ENCODE measurements around the gene PIEZO2.
"Not testable (repeated sequence)": the region's sequence is repeated elsewhere in the genome, so short reads cannot be mapped to it uniquely, and the experiment has no call there.

Gene PIEZO2

GRCh38 chr18:11176481-11176881 is 27.1 kb upstream of the PIEZO2 start:
- H3K4me3 ChIP-seq (ENCODE audit: low read depth, low read length, poor library complexity, severe bottlenecking), result no peak overlapping the region
- TF ChIP-seq EZH2 (IDR thresholded peaks at IDR 0.05; ENCODE audit: borderline replicate concordance, low read length), result no peak
- TF ChIP-seq, protein P1, sequence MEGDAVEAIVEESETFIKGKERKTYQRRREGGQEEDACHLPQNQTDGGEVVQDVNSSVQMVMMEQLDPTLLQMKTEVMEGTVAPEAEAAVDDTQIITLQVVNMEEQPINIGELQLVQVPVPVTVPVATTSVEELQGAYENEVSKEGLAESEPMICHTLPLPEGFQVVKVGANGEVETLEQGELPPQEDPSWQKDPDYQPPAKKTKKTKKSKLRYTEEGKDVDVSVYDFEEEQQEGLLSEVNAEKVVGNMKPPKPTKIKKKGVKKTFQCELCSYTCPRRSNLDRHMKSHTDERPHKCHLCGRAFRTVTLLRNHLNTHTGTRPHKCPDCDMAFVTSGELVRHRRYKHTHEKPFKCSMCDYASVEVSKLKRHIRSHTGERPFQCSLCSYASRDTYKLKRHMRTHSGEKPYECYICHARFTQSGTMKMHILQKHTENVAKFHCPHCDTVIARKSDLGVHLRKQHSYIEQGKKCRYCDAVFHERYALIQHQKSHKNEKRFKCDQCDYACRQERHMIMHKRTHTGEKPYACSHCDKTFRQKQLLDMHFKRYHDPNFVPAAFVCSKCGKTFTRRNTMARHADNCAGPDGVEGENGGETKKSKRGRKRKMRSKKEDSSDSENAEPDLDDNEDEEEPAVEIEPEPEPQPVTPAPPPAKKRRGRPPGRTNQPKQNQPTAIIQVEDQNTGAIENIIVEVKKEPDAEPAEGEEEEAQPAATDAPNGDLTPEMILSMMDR (IDR thresholded peaks at IDR 0.05; ENCODE audit: low read length), result no peak
- no peak overlapping the region for H3K9ac ChIP-seq (ENCODE audit: low read length)
- H3K79me2 ChIP-seq (ENCODE audit: insufficient read depth, low read length), result no peaks in the 10 kb centered on the region
- H3K9me3 ChIP-seq (ENCODE audit: low read length), result no peaks in the 10 kb centered on the region
- no peaks in the 10 kb centered on the region for H3K4me1 ChIP-seq (ENCODE audit: insufficient read depth, low read length, severe bottlenecking)
- no peak overlapping the region for H2AFZ ChIP-seq (ENCODE audit: low read length)
- no peaks in the 10 kb centered on the region for H3K9me2 ChIP-seq (ENCODE audit: low read depth, low read length)
- no peaks in the 10 kb centered on the region for H3F3A ChIP-seq (ENCODE audit: insufficient read depth, low read length)
- H3K36me3 ChIP-seq (ENCODE audit: insufficient read depth, low read length), result no peaks in the 10 kb centered on the region
- H4K20me1 ChIP-seq (ENCODE audit: insufficient read depth, low read length), result no peaks in the 10 kb centered on the region
- no peaks in the 10 kb centered on the region for H3K27me3 ChIP-seq (ENCODE audit: insufficient read depth, low read length)
- no peak overlapping the region for H3K4me2 ChIP-seq (ENCODE audit: low read length)
- no peak overlapping the region for H3K27ac ChIP-seq (ENCODE audit: low read depth, low read length, poor library complexity, severe bottlenecking)

GRCh38 chr18:11175266-11175979 is 26.1 kb upstream of the PIEZO2 start:
- Histone ChIP-seq H4K20me1 (ENCODE audit: insufficient read depth, low read length) (no peaks in the 10 kb centered on the region), H3K27ac (ENCODE audit: low read depth, low read length, poor library complexity, severe bottlenecking) (no peak overlapping the region), H3K4me3 (ENCODE audit: low read depth, low read length, poor library complexity, severe bottlenecking) (no peak overlapping the region), H3K4me2 (ENCODE audit: low read length) (no peak overlapping the region), H3K27me3 (ENCODE audit: insufficient read depth, low read length) (no peaks in the 10 kb centered on the region), H3K9me3 (ENCODE audit: low read length) (no peaks in the 10 kb centered on the region), H3K4me1 (ENCODE audit: insufficient read depth, low read length, severe bottlenecking) (no peaks in the 10 kb centered on the region), H3K79me2 (ENCODE audit: insufficient read depth, low read length) (no peaks in the 10 kb centered on the region), H3F3A (ENCODE audit: insufficient read depth, low read length) (no peaks in the 10 kb centered on the region), H3K9me2 (ENCODE audit: low read depth, low read length) (no peaks in the 10 kb centered on the region), H3K36me3 (ENCODE audit: insufficient read depth, low read length) (no peaks in the 10 kb centered on the region), H2AFZ (ENCODE audit: low read length) (no peak overlapping the region), H3K9ac (ENCODE audit: low read length) (no peak overlapping the region)
- TF ChIP-seq, protein P1 (IDR thresholded peaks at IDR 0.05; ENCODE audit: low read length), result no peak
- TF ChIP-seq EZH2 (IDR thresholded peaks at IDR 0.05; ENCODE audit: borderline replicate concordance, low read length), result no peak

DNA sequence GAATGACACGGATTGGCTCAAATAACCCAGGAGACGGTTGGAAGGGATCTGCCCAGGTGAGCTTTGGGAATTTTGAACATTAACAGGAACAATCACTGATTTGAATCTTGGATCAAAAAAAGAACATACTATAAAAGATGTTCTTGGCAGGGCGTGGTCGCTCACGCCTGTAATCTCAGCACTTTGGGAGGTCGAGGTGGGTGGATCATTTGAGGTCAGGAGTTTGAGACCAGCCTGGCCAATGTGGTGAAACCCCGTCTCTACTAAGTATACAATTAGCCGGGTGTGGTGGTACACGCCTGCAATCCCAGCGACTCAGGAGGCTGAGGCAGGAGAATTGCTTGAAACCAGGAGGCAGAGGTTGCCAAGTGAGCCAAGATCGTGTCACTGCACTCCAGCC is 24.8 kb upstream of the PIEZO2 start:
- not testable (repeated sequence) for H4K20me1 ChIP-seq (ENCODE audit: insufficient read depth, low read length); H3K27ac ChIP-seq (ENCODE audit: low read depth, low read length, poor library complexity, severe bottlenecking); H2AFZ ChIP-seq (ENCODE audit: low read length); H3K79me2 ChIP-seq (ENCODE audit: insufficient read depth, low read length); H3K4me1 ChIP-seq (ENCODE audit: insufficient read depth, low read length, severe bottlenecking); H3K4me2 ChIP-seq (ENCODE audit: low read length); H3K4me3 ChIP-seq (ENCODE audit: low read depth, low read length, poor library complexity, severe bottlenecking); H3K36me3 ChIP-seq (ENCODE audit: insufficient read depth, low read length); H3K9ac ChIP-seq (ENCODE audit: low read length); H3K9me2 ChIP-seq (ENCODE audit: low read depth, low read length); H3K9me3 ChIP-seq (ENCODE audit: low read length); H3K27me3 ChIP-seq (ENCODE audit: insufficient read depth, low read length); H3F3A ChIP-seq (ENCODE audit: insufficient read depth, low read length)

- Histone ChIP-seq H3K9me3 (ENCODE audit: low read length) (no peaks in the 10 kb centered on the region), H4K20me1 (ENCODE audit: insufficient read depth, low read length) (no peaks in the 10 kb centered on the region), H3K9me2 (ENCODE audit: low read depth, low read length) (no peaks in the 10 kb centered on the region), H3K36me3 (ENCODE audit: insufficient read depth, low read length) (no peaks in the 10 kb centered on the region), H3K27me3 (ENCODE audit: insufficient read depth, low read length) (no peaks in the 10 kb centered on the region), H3K4me1 (ENCODE audit: insufficient read depth, low read length, severe bottlenecking) (no peaks in the 10 kb centered on the region), H3K9ac (ENCODE audit: low read length) (no peak overlapping the region), H2AFZ (ENCODE audit: low read length) (no peak overlapping the region), H3K79me2 (ENCODE audit: insufficient read depth, low read length) (no peaks in the 10 kb centered on the region), H3K27ac (ENCODE audit: low read depth, low read length, poor library complexity, severe bottlenecking) (no peak overlapping the region), H3F3A (ENCODE audit: insufficient read depth, low read length) (no peaks in the 10 kb centered on the region), H3K4me2 (ENCODE audit: low read length) (no peak overlapping the region), H3K4me3 (ENCODE audit: low read depth, low read length, poor library complexity, severe bottlenecking) (no peak overlapping the region)
- no peak for TF ChIP-seq EZH2 (IDR thresholded peaks at IDR 0.05; ENCODE audit: borderline replicate concordance, low read length)
- TF ChIP-seq, protein P1 (IDR thresholded peaks at IDR 0.05; ENCODE audit: low read length), result no peak
These were observed 18.4 kb upstream of the PIEZO2 start for GRCh38 chr18:11167778-11168177.

Data from OCI-LY1 (cell line).